Activated CD4-positive, alpha-beta T cell treated with anti-CD3 and anti-CD28 coated beads for 36 hours (primary cell): ENCODE measurements around the gene TAX1BP3. TPM values are rescaled to one million over a fixed set of nuclear protein-coding genes. Genes with fewer than 3 reads are reported as not detected.

Source experiments
- ATAC-seq: fragments of 200-7000 bp; cut with Tn5 transposase; one replicate; pipeline ENCODE4 v1.10.0; 2021; ENCODE audit warnings: mild to moderate bottlenecking, moderate library complexity
- CTCF ChIA-PET: fragments of 350-600 bp; sonication (Branson Sonifier 250); formaldehyde crosslinking; loops from one replicate; lab custom pipeline; 2021; ENCODE audit warnings: antibody characterized with exemption; lab: Charles Lee
- POLR2A ChIA-PET: fragments of 350-600 bp; sonication (Branson Sonifier 250); formaldehyde crosslinking; loops from one replicate; lab custom pipeline; 2021; ENCODE audit warnings: antibody characterized with exemption, inconsistent platforms; lab: Charles Lee
- DNase-seq: peaks from one replicate; pipeline ENCODE4 v3.0.0-alpha.2; 2020
- H3K27ac Mint-ChIP-seq: one replicate; pipeline ENCODE4 v1.8.0; 2021; ENCODE audit warnings: mixed read lengths
- H3K27me3 Mint-ChIP-seq: one replicate; pipeline ENCODE4 v1.8.0; 2021; ENCODE audit warnings: mixed read lengths
- H3K36me3 Mint-ChIP-seq: one replicate; pipeline ENCODE4 v1.8.0; 2021; ENCODE audit warnings: low read depth, mixed read lengths
- H3K4me1 Mint-ChIP-seq: one replicate; pipeline ENCODE4 v1.8.0; 2021; ENCODE audit warnings: mixed read lengths
- H3K4me3 Mint-ChIP-seq: one replicate; pipeline ENCODE4 v1.8.0; 2021; ENCODE audit warnings: mild to moderate bottlenecking, moderate library complexity, mixed read lengths
- H3K9me3 Mint-ChIP-seq: one replicate; pipeline ENCODE4 v1.8.0; 2021; ENCODE audit warnings: low read depth, mixed read lengths
- intact Hi-C, 2 experiments: fragments of 100-400 bp; cut with DNase I in 1 of 2; cut with micrococcal nuclease in 1 of 2; formaldehyde crosslinking; loops; one replicate each; pipeline versions ENCODE4 v1.14.2 to v1.15.1; 2022 to 2024; cut with DNase I, micrococcal nuclease
- total RNA-seq, 2 experiments: library from RNA; stranded (reverse); gene quantifications; one replicate each; pipeline ENCODE4 v1.2.3, GENCODE V29; 2021

Gene TAX1BP3
- total RNA-seq, 2 experiments from 2014 or later: 12.0 to 14.6 TPM

DNA sequence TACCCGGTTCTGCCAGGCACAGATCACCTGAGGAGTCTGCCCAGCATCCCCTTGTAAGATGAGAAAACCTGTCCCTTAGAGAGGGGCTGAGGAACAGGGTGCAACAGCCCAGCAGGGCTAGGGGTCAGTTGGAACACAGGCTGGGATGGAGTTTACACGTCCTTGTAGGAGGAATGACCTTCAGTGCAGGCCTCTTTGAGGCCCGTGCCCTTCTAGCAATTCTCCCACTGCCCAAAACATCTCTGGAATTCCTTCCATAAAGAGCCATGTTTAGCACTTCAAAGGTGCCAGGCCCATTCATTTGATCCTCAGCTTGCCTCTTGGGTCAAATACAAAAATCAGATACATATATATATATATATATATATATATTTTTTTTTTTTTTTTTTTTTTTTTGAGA is 27.4 kb downstream of the TAX1BP3 start:
- DNase-seq: no peak
- ATAC-seq: no peak
- POLR2A ChIA-PET: no interaction called here
- peaks cover 49% of the 10 kb centered on the region for H3K4me1 Mint-ChIP-seq
- no peak overlapping the region for H3K4me3 Mint-ChIP-seq
- H3K36me3 Mint-ChIP-seq: peaks cover 10% of the 10 kb centered on the region
- H3K27ac Mint-ChIP-seq: peak overlapping the region; percentile 89
- CTCF ChIA-PET: interaction anchor here (1.0 kb wide), 1 partner anchor 9 kb away, joined by 3 read pairs; no protein-coding TSS in a partner anchor
- intact Hi-C loops: loop anchor here in 1 of 2 experiments (10.0 kb wide), 1 partner anchor 816 kb away; no protein-coding TSS in a partner anchor
- no peaks in the 10 kb centered on the region for H3K9me3 Mint-ChIP-seq
- no peaks in the 10 kb centered on the region for H3K27me3 Mint-ChIP-seq

DNA sequence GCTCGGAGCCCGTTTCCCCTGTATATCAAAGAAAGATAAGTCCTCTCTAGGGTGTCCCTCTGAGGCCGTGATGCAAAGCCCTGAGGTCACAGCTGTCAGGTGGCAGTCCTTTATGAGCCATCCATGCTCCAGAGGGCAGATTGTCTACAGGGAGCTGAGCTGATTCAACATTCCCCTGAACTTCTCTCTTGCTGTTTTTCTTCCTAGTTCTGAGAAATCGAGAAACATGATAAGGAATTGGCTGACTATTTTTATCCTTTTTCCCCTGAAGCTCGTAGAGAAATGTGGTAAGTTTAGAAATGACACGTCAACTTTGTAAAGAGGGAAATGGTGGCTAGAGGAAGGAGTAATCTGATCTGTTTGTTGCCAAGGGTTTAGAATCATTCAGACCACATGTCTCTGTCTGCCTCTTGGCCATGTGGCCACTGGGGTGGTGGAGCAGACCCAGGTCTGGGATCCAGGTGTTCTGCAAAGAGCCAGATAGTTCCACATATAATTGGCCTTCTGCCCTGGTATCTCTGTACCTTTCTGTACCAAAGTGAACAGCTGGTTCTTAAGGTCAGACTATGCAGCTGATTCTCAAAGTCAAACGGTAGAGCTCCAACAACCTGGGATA is 28.3 kb downstream of the TAX1BP3 start:
- ChIA-PET CTCF (interaction anchor here (0.8 to 1.2 kb wide), 5 partner anchors 8 to 205 kb away, joined by 3 to 7 read pairs (median 3); no protein-coding TSS in a partner anchor), POLR2A (interaction anchor here (0.7 kb wide), 1 partner anchor 53 kb away, joined by 3 read pairs; no protein-coding TSS in a partner anchor)
- H3K9me3 Mint-ChIP-seq: no peaks in the 10 kb centered on the region

DNA sequence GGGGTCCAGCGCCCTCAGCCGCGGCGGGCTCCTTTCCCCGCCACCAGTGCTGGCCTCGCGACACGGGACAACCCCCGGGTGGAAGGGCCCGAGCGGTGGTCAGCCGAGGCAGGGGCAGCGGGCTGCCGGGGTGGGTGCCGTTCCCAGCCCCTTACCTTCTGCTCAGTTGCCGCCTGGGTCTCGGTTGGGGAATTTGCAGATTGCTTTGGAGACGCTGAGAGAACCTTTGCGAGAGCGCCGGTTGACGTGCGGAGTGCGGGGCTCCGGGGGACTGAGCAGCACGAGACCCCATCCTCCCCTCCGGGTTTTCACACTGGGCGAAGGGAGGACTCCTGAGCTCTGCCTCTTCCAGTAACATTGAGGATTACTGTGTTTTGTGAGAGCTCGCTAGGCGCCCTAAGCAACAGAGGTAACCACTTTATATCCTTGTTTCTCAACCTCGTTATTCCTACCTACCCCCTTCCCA is 31.4 kb downstream of the TAX1BP3 start:
- ATAC-seq (no peak), DNase-seq (peak; percentile 34)
- H3K9me3 Mint-ChIP-seq: no peaks in the 10 kb centered on the region
- no peak overlapping the region for H3K27ac Mint-ChIP-seq
- H3K4me3 Mint-ChIP-seq: peak overlapping the region; percentile 93
- POLR2A ChIA-PET: interaction anchor here (1.1 kb wide), 1 partner anchor 9 kb away, joined by 3 read pairs; no protein-coding TSS in a partner anchor
- H3K36me3 Mint-ChIP-seq: peaks cover 5% of the 10 kb centered on the region
- CTCF ChIA-PET: interaction anchor here (1.0 to 1.3 kb wide), 2 partner anchors 11 to 13 kb away, joined by 7 to 11 read pairs; no protein-coding TSS in a partner anchor
- intact Hi-C loops: loop anchor here (1.0 to 5.0 kb wide), 13 partner anchors 31 to 1300 kb away; partner anchors contain the start of genes EMC6 (in 2 of the 2), TAX1BP3 (in 2 of the 2), ATP2A3 (in 1 of the 2) and CLUH (in 1 of the 2)
- H3K27me3 Mint-ChIP-seq: no peaks in the 10 kb centered on the region
- peaks cover 47% of the 10 kb centered on the region for H3K4me1 Mint-ChIP-seq

More for the DNA sequence above, 28.3 kb downstream of the TAX1BP3 start:
- peak; percentile 43 for ATAC-seq
- Mint-ChIP-seq H3K36me3 (peaks cover 8% of the 10 kb centered on the region), H3K4me1 (peaks cover 47% of the 10 kb centered on the region), H3K27me3 (no peaks in the 10 kb centered on the region), H3K4me3 (peak overlapping the region; percentile 51), H3K27ac (peak overlapping the region; percentile 89)
- DNase-seq: peak; percentile 66
- intact Hi-C loops: loop anchor here (5.0 to 10.0 kb wide), 4 partner anchors 593 to 1303 kb away; partner anchors contain the start of genes METTL16 (in 1 of the 2), SGSM2 (in 1 of the 2) and TSR1 (in 1 of the 2)

DNA sequence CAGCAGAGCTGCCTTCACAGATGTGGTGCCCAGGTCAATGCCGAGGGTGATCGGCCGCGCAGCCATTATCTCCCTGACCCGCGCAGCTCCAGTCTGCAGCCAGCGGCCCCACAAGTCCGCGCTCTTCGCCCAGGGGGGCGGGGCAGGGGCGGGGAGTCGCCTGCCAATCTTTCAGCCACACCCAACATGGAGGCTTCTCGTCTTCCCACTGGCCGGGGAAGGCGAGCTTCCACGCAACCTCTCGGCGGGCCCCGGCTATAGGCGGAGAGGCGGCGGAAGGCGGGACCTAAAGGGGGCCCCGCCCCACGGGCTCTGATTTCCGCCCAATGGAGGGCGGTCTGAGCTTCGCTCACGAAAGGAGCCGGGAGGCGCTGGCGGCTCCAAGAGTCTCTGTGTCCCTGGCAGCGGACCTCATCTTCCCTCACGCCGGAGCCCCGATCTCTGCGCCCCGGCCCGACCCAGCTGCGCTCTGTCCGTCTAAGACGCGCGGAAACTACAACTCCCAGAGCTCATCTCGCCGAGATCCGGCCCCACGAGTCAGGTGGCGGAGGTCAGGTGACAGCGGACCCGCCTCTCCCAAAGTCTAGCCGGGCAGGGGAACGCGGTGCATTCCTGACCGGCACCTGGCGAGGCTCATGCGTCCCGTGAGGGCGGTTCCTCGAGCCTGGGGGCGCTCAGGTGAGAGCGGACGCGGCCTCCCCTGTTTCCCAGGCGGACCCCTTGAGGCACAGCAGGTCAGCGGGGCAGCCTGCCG is 32.0 kb downstream of the TAX1BP3 start, which contains the start of the genes CTNS and SHPK:
TSS of gene CTNS (plus strand) at position 607 of the 754 bp plus-strand sequence. CDS start 3,447 bp downstream, outside the sequence.
TSS of gene SHPK (minus strand) at position 97 of the 754 bp plus-strand sequence. CDS start at position 66, 31 bp downstream.
- peak; percentile 97 for ATAC-seq
- CTCF ChIA-PET: interaction anchor here (0.5 to 1.6 kb wide), 10 partner anchors 11 to 850 kb away, joined by 3 to 11 read pairs (median 4); partner anchors contain the start of gene TAX1BP3

DNA sequence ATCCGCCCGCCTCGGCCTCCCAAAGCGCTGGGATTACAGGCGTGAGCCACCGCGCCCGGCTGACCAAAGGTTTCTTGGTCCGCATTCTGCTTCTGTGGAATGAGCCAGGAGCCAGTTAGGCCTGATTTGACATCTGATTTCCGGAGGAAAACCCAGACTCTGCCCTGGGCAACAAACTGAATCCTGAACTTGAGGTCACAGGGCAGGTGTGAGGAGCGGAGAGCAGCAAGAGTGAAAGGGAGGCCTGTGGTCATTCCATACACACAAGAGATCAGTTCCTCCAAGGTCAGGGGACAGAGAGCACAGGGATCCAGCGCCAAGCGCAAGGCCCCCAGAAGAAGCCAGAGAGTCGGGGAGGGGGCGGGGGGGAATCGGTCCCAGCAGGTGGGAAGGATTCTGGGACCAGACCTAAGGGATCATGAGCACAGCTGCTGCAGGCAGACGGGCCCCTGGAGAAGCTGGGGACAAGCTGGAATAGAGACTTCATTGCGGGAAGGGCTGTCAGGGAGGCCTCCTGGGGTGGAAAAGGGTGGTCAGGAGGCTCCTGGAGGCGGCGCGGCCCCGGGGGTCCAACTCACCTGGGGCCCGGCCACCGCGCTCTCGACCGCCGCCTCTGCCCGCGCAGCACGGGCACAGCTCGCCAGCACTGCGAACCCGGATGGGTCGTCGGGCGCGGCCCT is 32.8 kb downstream of the TAX1BP3 start:
- intact Hi-C loops: loop anchor here (1.0 to 5.0 kb wide), 13 partner anchors 33 to 1298 kb away; partner anchors contain the start of genes EMC6 (in 2 of the 2), TAX1BP3 (in 2 of the 2), ATP2A3 (in 1 of the 2) and CLUH (in 1 of the 2)
- DNase-seq (peak; percentile 20), ATAC-seq (peak; percentile 9)
- Mint-ChIP-seq H3K4me3 (peak overlapping the region; percentile 93), H3K9me3 (no peaks in the 10 kb centered on the region), H3K36me3 (peaks cover 5% of the 10 kb centered on the region), H3K27me3 (no peaks in the 10 kb centered on the region), H3K27ac (no peak overlapping the region), H3K4me1 (peaks cover 37% of the 10 kb centered on the region)
- ChIA-PET POLR2A (no interaction called here), CTCF (interaction anchor here (0.5 to 1.6 kb wide), 7 partner anchors 8 to 659 kb away, joined by 3 to 11 read pairs (median 3); partner anchors contain the start of gene TAX1BP3)

More for the DNA sequence above, 32.0 kb downstream of the TAX1BP3 start, which contains the start of the genes CTNS and SHPK:
- peak within 1 kb of the TSS; percentile 99 for H3K27ac Mint-ChIP-seq
- intact Hi-C loops: loop anchor here (1.0 to 5.0 kb wide), 13 partner anchors 32 to 1299 kb away; partner anchors contain the start of genes EMC6 (in 2 of the 2), TAX1BP3 (in 2 of the 2), ATP2A3 (in 1 of the 2) and CLUH (in 1 of the 2)
- POLR2A ChIA-PET: interaction anchor here (0.5 to 1.1 kb wide), 2 partner anchors 9 to 252 kb away, joined by 3 to 5 read pairs; no protein-coding TSS in a partner anchor
- peak; percentile 97 for DNase-seq
- H3K27me3 Mint-ChIP-seq: no peaks in the 10 kb centered on the region
- no peaks in the 10 kb centered on the region for H3K9me3 Mint-ChIP-seq
- peaks cover 5% of the 10 kb centered on the region for H3K36me3 Mint-ChIP-seq
- peaks cover 42% of the 10 kb centered on the region for H3K4me1 Mint-ChIP-seq
- peak within 1 kb of the TSS; percentile 93 for H3K4me3 Mint-ChIP-seq

DNA sequence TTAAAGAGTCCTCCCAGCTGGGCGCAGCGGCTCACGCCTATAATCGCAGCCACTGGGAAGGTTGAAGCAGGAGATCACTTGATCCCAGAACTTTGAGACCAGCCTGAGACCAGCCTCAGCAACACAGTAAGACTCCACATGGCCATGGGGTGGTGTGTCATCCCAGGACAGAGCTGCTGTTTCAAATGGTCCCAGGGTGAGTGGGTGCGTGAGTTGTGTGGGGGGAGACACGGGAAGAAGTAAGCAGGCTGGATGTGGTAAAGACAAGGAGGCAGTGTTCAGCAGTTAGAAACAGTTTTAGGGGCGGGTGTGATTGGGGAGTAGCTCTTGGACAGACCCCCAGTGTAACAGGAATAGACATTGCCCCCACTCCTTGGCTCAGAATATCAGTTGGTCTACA is 36.1 kb downstream of the TAX1BP3 start:
- Mint-ChIP-seq H3K9me3 (no peaks in the 10 kb centered on the region), H3K27ac (no peak overlapping the region), H3K36me3 (peaks cover 14% of the 10 kb centered on the region), H3K4me1 (peaks cover 12% of the 10 kb centered on the region), H3K27me3 (no peaks in the 10 kb centered on the region), H3K4me3 (no peak overlapping the region)
- ATAC-seq: no peak
- CTCF ChIA-PET: interaction anchor here (0.6 to 0.8 kb wide), 2 partner anchors 12 to 149 kb away, joined by 3 to 4 read pairs; no protein-coding TSS in a partner anchor
- no peak for DNase-seq
- intact Hi-C loops: no loop called here
- POLR2A ChIA-PET: no interaction called here

DNA sequence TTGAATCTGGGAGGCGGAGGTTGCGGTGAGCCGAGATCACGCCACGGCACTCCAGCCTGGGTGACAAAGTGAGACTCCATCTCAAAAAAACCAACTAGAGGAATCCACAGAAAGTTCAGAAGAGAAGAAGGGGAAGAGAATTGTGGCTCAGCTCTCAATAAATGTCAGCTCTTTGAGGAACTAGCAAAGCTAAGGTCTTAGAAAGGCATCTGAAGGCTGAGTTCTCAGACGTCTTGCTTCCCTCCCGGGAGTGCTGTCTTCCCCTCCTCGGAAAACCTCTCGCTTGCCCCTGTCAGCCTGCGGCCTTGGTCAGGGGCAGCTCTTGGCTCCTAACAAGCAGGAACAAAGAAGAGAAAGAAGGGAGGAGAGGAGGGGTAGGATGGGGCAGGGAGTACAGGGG is 37.6 kb downstream of the TAX1BP3 start:
- H3K27me3 Mint-ChIP-seq: no peaks in the 10 kb centered on the region
- ATAC-seq (no peak), DNase-seq (no peak)
- H3K4me1 Mint-ChIP-seq: peaks cover 9% of the 10 kb centered on the region
- CTCF ChIA-PET: interaction anchor here (0.6 to 0.8 kb wide), 2 partner anchors 28 to 716 kb away, joined by 3 read pairs; no protein-coding TSS in a partner anchor
- intact Hi-C loops: no loop called here
- peaks cover 17% of the 10 kb centered on the region for H3K36me3 Mint-ChIP-seq
- no peak overlapping the region for H3K4me3 Mint-ChIP-seq
- no peak overlapping the region for H3K27ac Mint-ChIP-seq
- POLR2A ChIA-PET: no interaction called here
- H3K9me3 Mint-ChIP-seq: no peaks in the 10 kb centered on the region

DNA sequence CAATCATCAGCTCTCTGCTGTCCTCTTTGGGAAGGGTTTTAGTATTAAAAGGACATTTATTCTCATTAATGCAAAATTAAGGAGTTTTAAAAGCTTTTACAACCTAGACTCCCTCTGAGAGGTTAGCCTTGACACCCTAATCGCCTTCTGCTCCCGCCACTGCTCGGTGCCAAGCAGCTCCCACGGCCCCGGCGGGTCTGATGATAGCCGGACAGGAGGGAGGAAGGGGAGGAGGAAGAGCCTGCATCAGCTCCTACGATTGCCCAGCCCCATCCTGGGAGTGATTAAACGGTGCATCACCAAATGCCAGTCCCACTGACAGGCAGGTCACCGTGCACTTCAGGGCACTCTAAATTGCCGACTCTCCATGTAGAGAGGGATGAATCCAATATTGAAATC is 40.6 kb downstream of the TAX1BP3 start:
- no peaks in the 10 kb centered on the region for H3K4me1 Mint-ChIP-seq
- H3K36me3 Mint-ChIP-seq: peaks cover 30% of the 10 kb centered on the region
- ChIA-PET POLR2A (interaction anchor here (1.0 kb wide), 1 partner anchor 9 kb away, joined by 3 read pairs; the partner anchor contains the start of genes CTNS and SHPK), CTCF (interaction anchor here (0.6 to 1.0 kb wide), 3 partner anchors 20 to 576 kb away, joined by 3 to 4 read pairs (median 3); no protein-coding TSS in a partner anchor)
- no peak overlapping the region for H3K4me3 Mint-ChIP-seq
- DNase-seq (no peak), ATAC-seq (no peak)
- intact Hi-C loops: no loop called here
- H3K27me3 Mint-ChIP-seq: no peaks in the 10 kb centered on the region
- H3K27ac Mint-ChIP-seq: no peak overlapping the region
- no peaks in the 10 kb centered on the region for H3K9me3 Mint-ChIP-seq

DNA sequence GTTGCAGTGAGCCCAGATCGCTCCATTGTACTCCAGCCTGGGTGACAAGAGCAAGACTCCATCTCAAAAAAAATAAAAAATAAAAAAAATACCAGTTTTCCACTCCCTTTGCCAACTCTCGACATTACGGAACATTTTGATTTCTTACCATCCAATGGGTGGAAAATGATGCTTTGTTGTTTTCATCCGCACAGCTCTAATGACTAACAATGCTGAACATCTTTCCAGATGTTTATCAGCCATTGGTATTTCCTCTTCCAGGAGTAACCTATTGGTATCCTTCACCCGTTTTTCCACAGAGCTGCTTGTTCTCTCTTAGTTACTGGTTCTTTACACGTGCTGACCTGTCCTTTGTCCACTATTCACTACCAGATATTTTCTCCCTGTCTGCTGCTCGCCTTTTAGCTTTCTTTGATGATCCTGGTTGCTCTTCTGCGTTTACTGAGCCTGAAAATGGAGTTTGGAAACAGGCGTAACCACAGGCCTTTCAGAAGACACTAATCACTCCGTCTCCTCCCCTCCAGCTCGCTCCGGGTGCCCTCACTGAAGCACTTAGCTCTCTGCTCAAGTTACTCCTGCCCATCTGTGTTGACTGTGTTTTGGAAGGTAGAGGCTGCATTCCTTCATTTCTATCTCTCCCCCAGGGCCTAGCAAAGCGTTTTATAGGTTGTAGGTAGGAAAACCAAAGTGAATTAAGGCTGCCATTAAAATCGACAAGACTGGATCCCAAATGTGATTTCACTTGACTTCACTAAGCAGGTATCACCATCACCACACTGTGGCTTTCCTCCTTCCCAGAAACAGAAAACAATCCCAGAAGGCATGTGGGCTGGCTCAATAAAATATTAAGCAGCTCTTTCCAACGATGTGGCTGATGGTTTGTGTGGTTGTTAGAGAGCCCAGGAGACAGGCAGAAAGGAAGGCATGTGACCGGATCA is 41.3 kb downstream of the TAX1BP3 start:
- no peak for DNase-seq
- intact Hi-C loops: no loop called here
- no peaks in the 10 kb centered on the region for H3K4me1 Mint-ChIP-seq
- ChIA-PET POLR2A (interaction anchor here (1.0 kb wide), 1 partner anchor 9 kb away, joined by 3 read pairs; the partner anchor contains the start of genes CTNS and SHPK), CTCF (interaction anchor here (0.6 to 1.0 kb wide), 4 partner anchors 9 to 576 kb away, joined by 3 to 5 read pairs (median 4); no protein-coding TSS in a partner anchor)
- no peak for ATAC-seq
- H3K9me3 Mint-ChIP-seq: no peaks in the 10 kb centered on the region
- no peaks in the 10 kb centered on the region for H3K27me3 Mint-ChIP-seq
- H3K36me3 Mint-ChIP-seq: peaks cover 32% of the 10 kb centered on the region
- H3K4me3 Mint-ChIP-seq: no peak overlapping the region
- no peak overlapping the region for H3K27ac Mint-ChIP-seq
